Stomach (tissue), 4 donors: Measurements from ENCODE around the gene ANKS1B.

Experiments used
- CTCF ChIP-seq, 7 experiments: fragments of 450-650 bp in 4 of 7; fragments of 200-600 bp in 3 of 7; sonication (generic) in 3 of 7; IDR thresholded peaks; one replicate each; pipeline ENCODE4 v1.5.1; 2016 to 2019; ENCODE audit warnings: antibody characterized with exemption in 7 of 7, control low read depth in 2 of 7, mild to moderate bottlenecking in 1 of 7
- POLR2A ChIP-seq, 4 donors: fragments of 450-650 bp; IDR thresholded peaks; one replicate each; pipeline ENCODE4 v1.6.1; 2016; ENCODE audit warnings: antibody characterized with exemption in 4 of 4, control low read depth in 2 of 4, mild to moderate bottlenecking in 1 of 4, moderate library complexity in 1 of 4
- POLR2AphosphoS5 ChIP-seq, 3 donors: sonication (generic); formaldehyde crosslinking; IDR thresholded peaks; one replicate each; pipeline ENCODE4 v1.6.1; 2016; ENCODE audit warnings: antibody characterized with exemption in 3 of 3

- TF ChIP-seq POLR2A (IDR thresholded peaks at IDR 0.05) (no peak), CTCF (IDR thresholded peaks at IDR 0.05) (no peak), POLR2AphosphoS5 (IDR thresholded peaks at IDR 0.05) (no peak)
These were observed 325.9 kb downstream of the ANKS1B start for GRCh38 chr12:99658671-99659349.
